ENCODE measurements around the gene ABCC3.
"Not testable (repeated sequence)": the region's sequence is repeated elsewhere in the genome, so short reads cannot be mapped to it uniquely, and the experiment has no call there.

ABCC3 gene

DNA sequence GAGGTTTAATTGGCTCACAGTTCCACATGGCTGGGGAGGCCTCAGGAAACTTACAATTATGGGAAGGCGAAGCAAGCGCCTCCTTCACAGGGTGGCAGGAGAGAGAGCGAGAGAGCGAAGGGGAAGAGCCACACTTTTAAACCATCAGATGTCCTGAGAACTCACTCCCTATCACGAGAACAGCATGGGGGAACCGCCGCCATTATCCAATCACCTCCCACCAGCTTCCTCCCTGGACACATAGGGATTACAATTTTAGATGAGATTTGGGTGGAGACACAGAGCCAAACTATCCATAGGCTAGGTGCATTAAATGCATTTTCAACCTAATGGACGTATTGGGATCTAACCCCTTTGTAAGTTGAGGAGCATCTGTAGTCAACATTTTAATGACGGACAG lies 78.0 kb downstream of the ABCC3 start:
- DNase-seq, result no peak

DNA sequence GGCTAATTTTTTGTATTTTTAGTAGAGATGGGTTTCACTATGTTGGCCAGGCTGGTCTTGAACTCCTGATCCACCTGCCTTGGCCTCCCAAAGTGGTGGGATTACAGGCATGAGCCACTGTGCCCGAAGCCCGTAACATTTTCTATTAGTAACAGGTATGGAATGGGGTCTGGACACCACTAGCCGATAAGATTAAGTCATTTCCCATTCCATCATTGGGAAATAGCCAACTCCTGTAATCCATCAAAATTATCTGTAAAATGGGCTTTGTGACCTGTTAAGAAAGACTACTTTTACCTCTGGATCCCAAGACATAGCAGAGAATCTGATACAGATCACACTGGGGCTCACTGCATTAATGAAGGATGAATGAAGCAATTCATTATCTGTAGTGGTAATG lies 80.8 kb downstream of the ABCC3 start:
- DNase-seq, result no peak

GRCh38 chr17:50719144-50719923 lies 84.7 kb downstream of the ABCC3 start, which contains the start of gene LUC7L3:
LUC7L3 (plus strand) TSS chr17:50719603; CDS start chr17:50719733, 130 bp downstream.
- DNase-seq, result peak; percentile 91 to 98

DNA sequence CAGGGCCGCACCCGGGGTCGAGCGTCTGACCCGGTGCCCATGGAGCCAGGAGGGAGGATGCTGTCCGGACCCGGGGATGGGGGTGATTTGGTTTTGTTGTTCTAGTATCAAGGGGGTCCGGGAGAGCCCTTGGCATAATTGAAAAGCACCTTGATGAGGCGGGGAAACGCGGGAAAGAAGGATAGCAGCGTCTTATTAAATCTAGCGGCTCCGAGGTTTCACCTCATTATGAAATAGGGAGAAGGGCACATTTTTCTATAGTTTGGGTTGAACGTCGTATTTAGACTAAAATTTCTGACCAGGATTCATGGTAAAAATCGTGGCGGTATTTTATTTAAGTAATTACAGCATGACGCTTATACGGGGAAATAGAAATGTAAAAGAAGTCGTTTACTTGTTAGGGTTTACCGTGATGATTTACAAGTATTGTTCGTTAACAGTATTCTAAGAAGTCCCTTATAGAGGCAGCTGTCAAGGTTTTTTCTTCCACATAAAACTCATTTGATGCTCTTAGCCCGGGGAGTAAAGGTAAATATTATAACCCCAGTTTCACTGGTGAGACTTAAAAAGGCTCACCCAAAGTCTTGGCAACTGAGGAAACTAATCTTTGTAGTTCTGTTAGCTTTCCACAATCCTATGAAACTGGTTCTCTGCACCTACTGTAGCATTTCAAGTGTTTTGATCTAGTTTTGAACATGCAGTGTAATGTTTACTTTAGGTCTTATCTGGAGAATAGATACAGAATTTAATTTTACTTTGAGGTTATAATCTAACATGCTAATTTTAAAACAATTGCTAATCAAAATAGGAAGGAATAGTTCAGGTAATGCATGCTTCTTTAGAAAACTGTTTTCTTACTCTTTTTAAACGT lies 85.5 kb downstream of the ABCC3 start:
- peak in 1 of 2 experiments; percentile 56 for DNase-seq

DNA sequence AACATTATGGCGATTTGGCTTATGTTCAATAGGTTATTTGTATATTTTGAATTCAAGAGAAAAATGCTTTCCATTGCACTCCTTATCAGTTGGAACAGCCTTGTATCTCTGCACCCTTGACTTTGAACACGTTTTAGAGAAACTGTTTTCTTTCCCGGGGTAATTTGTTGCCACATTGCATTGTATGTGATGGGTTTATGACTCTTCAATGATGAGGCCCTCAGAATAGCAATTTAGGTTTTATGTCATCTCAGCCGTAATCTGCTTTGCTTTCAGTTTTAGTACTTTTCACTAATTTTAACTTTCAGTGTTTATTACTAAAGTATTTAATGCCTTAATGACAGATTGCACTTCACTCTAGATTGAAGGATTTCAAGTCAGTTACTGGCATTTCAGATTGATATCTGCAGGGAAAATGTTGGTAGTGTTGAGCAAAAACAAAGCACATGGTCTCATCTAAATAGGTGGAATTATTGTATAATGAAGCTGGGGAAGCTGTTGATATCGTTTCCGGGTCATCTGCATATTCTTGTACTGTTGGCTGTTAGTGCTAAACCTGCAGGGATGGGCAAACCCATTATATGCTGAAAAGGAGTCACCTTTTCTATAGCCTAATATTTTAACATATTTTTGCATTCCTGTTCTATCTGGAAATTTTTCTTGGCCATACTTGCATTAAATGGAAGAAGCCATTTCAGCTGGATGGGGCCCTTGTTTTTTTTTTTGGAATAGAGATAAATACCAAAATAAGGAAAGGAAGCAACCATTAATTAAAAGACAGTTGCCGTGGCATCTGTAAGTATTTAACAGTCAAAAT lies 86.7 kb downstream of the ABCC3 start:
- peak; percentile 21 to 55 for DNase-seq

DNA sequence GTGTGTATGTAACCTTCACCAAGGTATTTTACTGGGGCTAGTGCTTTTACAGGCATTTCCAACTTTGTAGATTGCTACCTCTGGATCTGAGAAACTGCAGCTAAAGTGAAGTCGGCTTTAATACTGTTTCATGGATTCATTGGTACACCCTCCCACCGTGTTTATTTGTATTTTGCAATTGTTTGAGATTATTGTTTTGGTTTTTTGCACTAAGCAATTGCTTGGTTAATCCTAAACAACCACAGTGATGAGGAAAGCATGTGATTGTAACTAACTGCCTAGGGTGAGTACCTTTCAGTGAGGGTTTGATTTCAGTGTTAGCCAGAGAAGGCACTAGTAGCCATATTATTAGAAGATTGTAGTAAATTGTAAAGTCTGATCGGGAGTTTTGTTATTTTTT lies 88.1 kb downstream of the ABCC3 start:
- no peak for DNase-seq

DNA sequence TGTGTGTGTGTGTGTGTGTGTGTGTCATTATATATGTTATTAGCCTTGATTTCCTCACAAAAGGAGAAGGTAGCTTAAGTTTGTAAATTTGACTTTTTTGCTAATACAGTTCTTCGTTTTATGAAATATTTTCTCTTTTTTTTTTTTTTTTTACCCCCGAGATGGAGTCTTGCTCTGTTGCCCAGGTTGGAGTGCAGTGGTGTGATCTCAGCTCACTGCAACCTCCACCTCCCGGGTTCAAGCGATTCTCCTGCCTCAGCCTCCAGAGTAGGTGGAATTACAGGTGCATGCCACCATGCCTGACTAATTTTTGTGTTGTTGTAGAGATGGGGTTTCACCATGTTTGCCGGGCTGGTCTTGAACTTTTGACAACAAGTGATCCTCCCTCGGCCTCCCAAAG lies 89.9 kb downstream of the ABCC3 start:
- not testable (repeated sequence) for DNase-seq

DNA sequence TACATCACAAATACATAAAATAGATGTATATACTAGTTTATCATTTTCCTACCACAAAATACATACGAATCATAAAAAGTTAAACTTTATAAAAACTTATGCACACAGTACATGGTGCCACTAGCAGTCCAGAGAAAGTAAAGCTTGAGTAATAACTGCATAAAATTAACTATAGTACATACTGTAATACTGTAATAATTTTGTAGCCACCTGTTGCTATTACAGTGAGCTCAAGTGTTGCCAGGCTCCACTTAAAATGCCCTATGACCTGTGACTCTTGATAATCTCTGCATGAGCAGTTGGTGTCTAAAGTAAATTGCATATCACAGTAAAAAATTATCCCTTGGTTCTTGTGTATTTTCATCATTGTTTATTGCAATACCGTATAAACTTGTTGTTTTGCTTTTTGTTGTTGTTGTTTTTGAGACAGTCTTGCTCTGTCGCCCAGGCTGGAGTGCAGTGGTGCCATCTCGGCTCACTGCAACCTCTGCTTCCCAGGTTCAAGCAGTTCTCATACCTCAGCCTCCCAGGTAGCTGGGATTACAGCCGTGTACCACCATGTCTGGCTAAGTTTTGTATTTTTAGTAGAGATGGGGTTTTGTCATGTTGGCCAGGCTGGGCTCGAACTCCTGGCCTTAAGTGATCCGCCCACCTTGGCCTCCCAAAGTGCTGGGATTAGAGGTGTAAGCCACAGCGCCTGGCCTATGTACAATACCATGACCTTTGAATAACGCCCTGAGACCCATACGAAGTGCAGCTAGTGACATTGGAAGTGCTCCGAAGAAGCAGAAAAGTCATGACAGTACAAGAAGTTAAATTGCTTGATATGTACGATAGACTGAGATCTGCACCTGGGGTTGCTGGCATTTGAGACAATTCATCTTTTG lies 91.3 kb downstream of the ABCC3 start:
- DNase-seq, result no peak

GRCh38 chr17:50728112-50728429 lies 93.4 kb downstream of the ABCC3 start:
- DNase-seq, result no peak

DNA sequence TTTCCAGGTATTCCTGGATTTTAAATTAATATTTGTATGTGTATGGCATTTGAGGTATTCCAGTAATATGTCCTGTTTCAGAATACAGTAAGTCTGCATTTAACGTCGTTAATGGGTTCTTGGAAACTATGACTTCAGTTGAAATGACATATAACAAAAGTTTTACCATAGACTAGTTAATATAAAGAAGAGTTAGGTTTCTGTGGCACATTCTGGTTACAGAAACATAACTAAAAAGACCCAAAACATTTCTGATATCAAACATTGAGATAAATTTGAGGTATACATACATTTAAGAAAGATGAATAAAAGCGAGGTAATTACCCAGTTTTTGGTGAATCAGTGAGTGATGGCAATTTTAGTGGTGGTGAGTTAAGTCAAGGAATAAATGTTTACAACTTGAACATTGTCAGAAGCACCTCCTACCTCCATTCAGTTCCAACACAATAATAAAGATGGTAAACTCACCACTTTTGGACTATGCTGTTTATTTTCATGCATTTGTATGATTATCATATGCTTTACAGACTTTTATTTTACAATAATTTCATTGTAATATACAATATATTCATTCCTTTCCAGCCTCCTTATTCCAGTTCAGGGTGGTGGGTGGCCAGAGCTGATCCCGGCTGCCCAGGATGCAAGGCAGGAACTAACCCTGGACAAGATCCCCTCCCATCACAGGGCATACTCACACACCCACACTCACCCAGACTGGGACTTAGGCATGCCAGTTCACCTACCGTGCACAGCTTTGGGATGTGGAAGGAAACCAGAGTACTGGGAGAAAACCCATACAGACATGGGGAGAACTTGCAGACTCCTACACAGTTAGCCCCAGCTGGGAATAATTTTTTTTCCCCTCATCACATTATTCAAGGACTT lies 94.4 kb downstream of the ABCC3 start:
- no peak for DNase-seq

DNA sequence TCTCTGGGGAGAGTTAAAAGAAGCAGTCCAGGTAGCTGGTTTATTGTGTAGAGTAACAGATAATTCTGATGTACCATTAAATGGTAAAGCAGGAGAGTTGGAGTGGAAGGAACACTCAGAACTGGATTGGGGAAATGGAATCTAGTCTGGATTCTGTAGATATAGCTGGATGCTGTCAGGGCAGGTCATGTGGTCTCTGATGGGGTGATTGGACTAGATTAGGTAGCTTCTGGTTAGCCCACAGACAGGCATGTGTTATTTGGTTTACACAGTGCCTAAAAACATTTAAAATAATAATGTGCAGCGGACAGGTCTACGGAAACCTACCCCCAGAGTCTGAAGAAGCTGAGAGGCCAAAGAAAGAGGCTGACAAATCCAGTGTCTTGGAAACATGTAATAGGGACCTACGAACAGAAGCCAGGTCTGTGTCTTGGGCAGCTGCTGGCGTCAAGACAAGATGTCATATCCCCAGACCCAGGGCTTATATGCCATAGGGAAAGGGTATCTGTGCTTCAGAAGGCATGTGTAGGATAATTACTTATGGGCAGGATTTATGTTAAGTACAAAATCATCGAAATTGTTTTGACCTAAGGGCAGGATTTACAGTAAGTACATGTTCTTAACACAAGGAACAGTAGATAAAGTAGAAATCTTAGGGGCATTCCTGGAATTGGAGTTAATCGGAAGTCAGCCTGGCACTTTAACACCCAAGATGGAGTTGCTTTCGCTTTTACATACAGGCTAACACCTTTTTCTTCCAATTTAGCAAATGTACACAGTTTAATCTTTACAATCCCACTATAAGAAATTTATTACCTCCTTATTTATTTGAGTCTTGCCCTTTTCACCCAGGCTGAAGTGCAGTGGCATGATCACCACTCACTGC lies 97.1 kb downstream of the ABCC3 start:
- no peak for DNase-seq

DNA sequence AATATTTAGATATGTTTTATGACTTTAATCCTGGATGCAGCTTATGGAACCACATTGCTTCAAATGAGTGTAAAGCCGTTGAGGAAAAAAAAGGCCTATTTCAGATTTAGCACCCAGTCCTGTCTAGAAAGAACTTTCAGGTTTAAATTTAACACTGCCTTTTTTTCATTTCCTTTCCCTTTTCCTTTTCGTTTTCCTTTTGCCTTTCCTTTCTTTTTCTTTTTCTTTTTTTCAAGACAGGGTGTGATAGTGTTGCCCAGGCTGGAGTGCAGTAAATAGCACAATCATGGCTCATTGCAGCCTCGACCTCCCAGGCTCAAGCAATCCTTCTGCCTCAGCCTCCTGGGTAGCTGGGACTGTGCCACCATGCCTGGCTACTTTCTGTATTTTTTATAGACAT lies 100.6 kb downstream of the ABCC3 start:
- no peak for DNase-seq

DNA sequence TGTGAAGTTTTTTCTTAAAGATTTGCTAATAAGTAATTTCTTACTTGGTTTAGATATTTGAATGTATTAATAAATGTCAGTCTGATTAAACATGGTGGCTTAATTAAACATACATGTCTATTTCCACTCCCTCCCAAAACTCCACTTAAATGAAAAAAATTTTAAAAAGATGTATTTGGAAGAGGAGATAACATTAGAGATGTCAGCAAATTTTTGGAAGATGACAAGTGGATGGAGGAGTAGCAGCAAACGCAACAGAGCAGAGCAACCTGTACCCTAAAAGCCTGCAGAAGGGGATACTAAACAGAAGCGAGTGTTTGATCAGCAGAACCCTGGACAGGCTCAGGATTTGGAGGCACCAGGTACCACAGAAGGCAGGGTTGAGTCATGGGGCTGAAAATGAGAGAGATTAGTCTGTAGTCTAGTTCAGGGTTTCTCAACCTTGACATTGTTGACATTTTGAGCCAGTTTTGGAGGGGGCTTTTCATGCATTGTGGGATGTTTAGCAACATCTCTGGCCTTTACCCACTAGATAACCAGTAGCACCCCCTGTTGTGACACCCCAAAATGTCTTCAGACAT lies 102.5 kb downstream of the ABCC3 start:
- DNase-seq, result no peak

GRCh38 chr17:50739098-50739497 lies 104.4 kb downstream of the ABCC3 start:
- DNase-seq, result no peak

All from NCI-H526 (cell line).